HepG2 (cell line): Measurements from ENCODE around the gene NAT9. TPM values are rescaled to one million over a fixed set of nuclear protein-coding genes. Genes with fewer than 3 reads are reported as not detected.

ENCODE experiments used
- ARID2 ChIP-seq: sonication (generic); formaldehyde crosslinking; IDR thresholded peaks from 2 replicates; pipeline ENCODE4 v1.8.1; 2022; ENCODE audit warnings: mild to moderate bottlenecking, missing genetic modification reagents, borderline replicate concordance
- ATF6 ChIP-seq: sonication (generic); formaldehyde crosslinking; conservative IDR thresholded peaks from 2 replicates; pipeline ENCODE4 v1.4.0; 2020; ENCODE audit warnings: missing genetic modification reagents
- ATF7-NPFF ChIP-seq: sonication (generic); formaldehyde crosslinking; IDR thresholded peaks from 2 replicates; pipeline ENCODE4 v1.8.1; 2023; ENCODE audit warnings: mild to moderate bottlenecking, low read depth, missing genetic modification reagents, moderate library complexity
- CREM ChIP-seq, 2 experiments: sonication (generic) in 1 of 2; formaldehyde crosslinking in 1 of 2; IDR thresholded peaks; 2 replicates each; pipeline versions ENCODE4 v1.4.0 to v1.6.1; 2016 to 2020; ENCODE audit warnings: antibody characterized with exemption in 1 of 2, mild to moderate bottlenecking in 1 of 2, missing genetic modification reagents in 1 of 2
- E2F5 ChIP-seq: sonication (generic); formaldehyde crosslinking; conservative IDR thresholded peaks from 2 replicates; pipeline ENCODE4 v1.4.0; 2020; ENCODE audit warnings: missing genetic modification reagents
- HDAC6 ChIP-seq: fragments of 200-600 bp; sonication (generic); IDR thresholded peaks from 2 replicates; pipeline ENCODE4 v1.7.0; 2017; ENCODE audit warnings: mild to moderate bottlenecking, antibody characterized with exemption, low read length, low read depth
- KMT2B ChIP-seq: IDR thresholded peaks from 2 replicates; pipeline ENCODE4 v1.6.1; 2016; ENCODE audit warnings: missing genetic modification reagents, missing compliant biosample characterization
- POGZ ChIP-seq: sonication (generic); formaldehyde crosslinking; IDR thresholded peaks from 2 replicates; pipeline ENCODE4 v1.4.0; 2020; ENCODE audit warnings: mild to moderate bottlenecking, missing genetic modification reagents
- SALL1 ChIP-seq: sonication (generic); formaldehyde crosslinking; IDR thresholded peaks from 2 replicates; pipeline ENCODE4 v1.8.0; 2022; ENCODE audit warnings: mild to moderate bottlenecking, missing genetic modification reagents
- SMAD3 ChIP-seq: sonication (generic); formaldehyde crosslinking; IDR thresholded peaks from 2 replicates; pipeline ENCODE4 v1.4.0; 2020; ENCODE audit warnings: missing genetic modification reagents
- SRF ChIP-seq: IDR thresholded peaks from 2 replicates; pipeline ENCODE4 v1.6.1; 2011; ENCODE audit warnings: mild to moderate bottlenecking, low read depth, low read length, moderate library complexity
- TARDBP ChIP-seq: sonication (generic); formaldehyde crosslinking; IDR thresholded peaks from 2 replicates; pipeline ENCODE4 v1.8.0; 2022; ENCODE audit warnings: mild to moderate bottlenecking, missing genetic modification reagents
- ZBTB7A ChIP-seq: sonication (generic); formaldehyde crosslinking; IDR thresholded peaks from 2 replicates; pipeline ENCODE4 v1.8.0; 2022; ENCODE audit warnings: mild to moderate bottlenecking, missing genetic modification reagents
- ZFAT ChIP-seq: sonication (generic); formaldehyde crosslinking; conservative IDR thresholded peaks from 2 replicates; pipeline ENCODE4 v1.8.1; 2023; ENCODE audit warnings: missing genetic modification reagents, inconsistent platforms
- ZFY ChIP-seq: sonication (generic); formaldehyde crosslinking; IDR thresholded peaks from 2 replicates; pipeline ENCODE4 v1.4.0; 2020; ENCODE audit warnings: missing genetic modification reagents
- ZNF367 ChIP-seq: sonication (generic); formaldehyde crosslinking; IDR thresholded peaks from 2 replicates; pipeline ENCODE4 v1.4.0; 2020; ENCODE audit warnings: missing genetic modification reagents, borderline replicate concordance
- ZNF414 ChIP-seq: sonication (generic); formaldehyde crosslinking; IDR thresholded peaks from 2 replicates; pipeline ENCODE4 v1.5.0; 2020; ENCODE audit warnings: missing genetic modification reagents
- ZNF513 ChIP-seq: sonication (generic); formaldehyde crosslinking; conservative IDR thresholded peaks from 2 replicates; pipeline ENCODE4 v1.5.0; 2020; ENCODE audit warnings: missing genetic modification reagents
- ZNF660 ChIP-seq: sonication (generic); formaldehyde crosslinking; IDR thresholded peaks from 2 replicates; pipeline ENCODE4 v1.5.1; 2020; ENCODE audit warnings: mild to moderate bottlenecking, low read depth, missing genetic modification reagents, borderline replicate concordance
- ZNF704 ChIP-seq: sonication (generic); formaldehyde crosslinking; IDR thresholded peaks from 2 replicates; pipeline ENCODE4 v1.8.1; 2023; ENCODE audit warnings: mild to moderate bottlenecking, inconsistent platforms, moderate library complexity, missing genetic modification reagents, borderline replicate concordance
- ZNF749 ChIP-seq: sonication (generic); formaldehyde crosslinking; IDR thresholded peaks from 2 replicates; pipeline ENCODE4 v1.8.0; 2022; ENCODE audit warnings: mild to moderate bottlenecking, missing genetic modification reagents, moderate library complexity, borderline replicate concordance
- polyA plus RNA-seq, 8 experiments: library from polyadenylated mRNA; depleted of rRNA in 3 of 8; stranded (reverse) in 7 of 8; unstranded in 1 of 8; fragments of >200 nt; fragmentation: Illumina TruSeq in 4 of 8; extraction: Trizol in 4 of 8; gene quantifications; 2 replicates each; pipeline versions ENCODE4 v1.2.1 to v1.2.3, GENCODE V29; 2011 to 2016; ENCODE audit warnings: low read depth in 4 of 8, missing spikeins in 1 of 8, mixed read lengths in 1 of 8; ENCODE audit not compliant: insufficient read depth in 1 of 8
- total RNA-seq, 5 experiments: library from RNA; depleted of rRNA; stranded (reverse); fragments of >200 nt; fragmentation: Illumina TruSeq; extraction: Trizol; gene quantifications; 2 replicates each; pipeline ENCODE4 v1.2.3, GENCODE V29; 2016; ENCODE audit warnings: low read depth in 1 of 5

NAT9 gene
- total and polyA plus RNA-seq, 2 of the 13 experiments (the other 11 are each of a cell fraction or from before 2014, with no cell fraction given): 39.7 to 44.2 TPM

GRCh38 chr17:74748529-74749278 is 27.4 kb downstream of the NAT9 start, which contains the start of gene NHERF1 (continued):
- TF ChIP-seq HDAC6 (0 out of 2 replicates have a peak, but pooled peaks have one; percentile 8), SRF (0 out of 2 replicates have a peak, but pooled peaks have one; percentile 35), ZFY (CRISPR knock-in tag) (peak; percentile 71), CREM (IDR thresholded peaks at IDR 0.05) (no peak), CREM (CRISPR knock-in tag; IDR thresholded peaks at IDR 0.05) (no peak), ZNF367 (peak; percentile 92), ZNF749 (CRISPR knock-in tag) (peak; percentile 88), ZBTB7A (CRISPR knock-in tag) (no peak), ATF6 (0 out of 2 replicates have a peak, but pooled peaks have one; percentile 50), ZNF704 (CRISPR knock-in tag) (peak; percentile 70), POGZ (CRISPR knock-in tag) (peak; percentile 55; the same call in 1 of the 2 replicates), ZFAT (peak; percentile 71; the same call in 1 of the 2 replicates), KMT2B (peak; percentile 72; the same call in 1 of the 2 replicates), ATF7-NPFF (peak; percentile 71; the same call in 1 of the 2 replicates), SMAD3 (CRISPR knock-in tag) (peak; percentile 73; the same call in 1 of the 2 replicates), ZNF660 (CRISPR knock-in tag) (0 out of 2 replicates have a peak, but pooled peaks have one; percentile 81), ARID2 (no peak), ZNF513 (CRISPR knock-in tag) (peak; percentile 88; the same call in 1 of the 2 replicates), ZNF414 (CRISPR knock-in tag) (peak; percentile 95), E2F5 (no peak), SALL1 (peak; percentile 80), TARDBP (CRISPR knock-in tag) (peak; percentile 51; the same call in 1 of the 2 replicates)
